NCI-H2227 treated with DMSO at 0.1 percent for 48 hours (cell line): Measurements from ENCODE around the gene TMEM185A.
"Not testable (repeated sequence)": the region's sequence is repeated elsewhere in the genome, so short reads cannot be mapped to it uniquely, and the experiment has no call there.

Experiments
- DNase-seq: peaks from one replicate; lab custom pipeline; 2025; lab: John Stamatoyannopoulos, UW

Gene TMEM185A

GRCh38 chrX:149551245-149551938, 80.2 kb downstream of the TMEM185A start:
- DNase-seq, result not testable (repeated sequence)

GRCh38 chrX:149550454-149550853, 81.1 kb downstream of the TMEM185A start:
- DNase-seq, result not testable (repeated sequence)

GRCh38 chrX:149549701-149550100, 81.9 kb downstream of the TMEM185A start, which contains the start of gene HSFX3:
HSFX3 (minus strand) TSS chrX:149549924; CDS start chrX:149549852, 72 bp downstream.
- DNase-seq, result not testable (repeated sequence)

- DNase-seq, result not testable (repeated sequence)
Measured at GRCh38 chrX:149547782-149548181, 83.8 kb downstream of the TMEM185A start.

- not testable (repeated sequence) for DNase-seq
Measured at GRCh38 chrX:149546962-149547361, 84.6 kb downstream of the TMEM185A start.
